ENCODE data around the gene SLC15A3. TPM values are rescaled to one million over a fixed set of nuclear protein-coding genes. Genes with fewer than 3 reads are reported as not detected.

The SLC15A3 gene
- total RNA-seq, 2 experiments from 2014 or later, result 3.9 to 4.7 TPM

GRCh38 chr11:60970369-60970774, 18.4 kb upstream of the SLC15A3 start:
- Mint-ChIP-seq H3K4me3 (peak overlapping the region; percentile 83), H3K27ac (peak overlapping the region; percentile 63), H3K36me3 (ENCODE audit: low read depth) (peaks cover 34% of the 10 kb centered on the region), H3K4me1 (ENCODE audit: low read depth) (peaks cover 16% of the 10 kb centered on the region), H3K9me3 (peaks cover 4% of the 10 kb centered on the region), H3K27me3 (no peaks in the 10 kb centered on the region)
- DNase-seq (peak; percentile 90), ATAC-seq (peak; percentile 74)
- TF ChIP-seq CTCF (IDR thresholded peaks at IDR 0.05), result peak; percentile 95
- intact Hi-C loops (cut with micrococcal nuclease), result loop anchor here (1.0 kb wide), 1 partner anchor 159 kb away; no protein-coding TSS in a partner anchor
- ChIA-PET CTCF (interaction anchor here (0.6 to 3.1 kb wide), 32 partner anchors 9 to 200 kb away, joined by 3 to 22 read pairs (median 3); partner anchors contain the start of gene SLC15A3), POLR2A (interaction anchor here (0.8 to 1.7 kb wide), 4 partner anchors 48 to 111 kb away, joined by 3 to 7 read pairs (median 3); no protein-coding TSS in a partner anchor)

GRCh38 chr11:60968223-60968622, 16.2 kb upstream of the SLC15A3 start:
- Mint-ChIP-seq H3K36me3 (ENCODE audit: low read depth) (peaks cover 14% of the 10 kb centered on the region), H3K4me3 (no peak overlapping the region), H3K27me3 (no peaks in the 10 kb centered on the region), H3K9me3 (peaks cover 4% of the 10 kb centered on the region), H3K27ac (no peak overlapping the region), H3K4me1 (ENCODE audit: low read depth) (peaks cover 16% of the 10 kb centered on the region)
- ATAC-seq, result no peak
- intact Hi-C loops (cut with micrococcal nuclease), result loop anchor here (5.0 kb wide), 1 partner anchor 219 kb away; no protein-coding TSS in a partner anchor
- POLR2A ChIA-PET, result interaction anchor here (0.9 to 2.2 kb wide), 3 partner anchors 19 to 162 kb away, joined by 3 to 6 read pairs (median 4); no protein-coding TSS in a partner anchor
- CTCF ChIA-PET, result interaction anchor here (0.7 to 2.3 kb wide), 10 partner anchors 14 to 219 kb away, joined by 3 to 9 read pairs (median 3); no protein-coding TSS in a partner anchor
- no peak for TF ChIP-seq CTCF (IDR thresholded peaks at IDR 0.05)
- DNase-seq, result no peak

GRCh38 chr11:60966890-60967289, 14.9 kb upstream of the SLC15A3 start:
- Mint-ChIP-seq H3K4me1 (ENCODE audit: low read depth) (peaks cover 16% of the 10 kb centered on the region), H3K36me3 (ENCODE audit: low read depth) (peaks cover 2% of the 10 kb centered on the region), H3K27ac (no peak overlapping the region), H3K4me3 (no peak overlapping the region), H3K27me3 (no peaks in the 10 kb centered on the region), H3K9me3 (peaks cover 4% of the 10 kb centered on the region)
- POLR2A ChIA-PET, result interaction anchor here (0.8 to 2.2 kb wide), 3 partner anchors 11 to 48 kb away, joined by 3 to 6 read pairs (median 3); no protein-coding TSS in a partner anchor
- intact Hi-C loops (cut with micrococcal nuclease), result loop anchor here (5.0 kb wide), 1 partner anchor 220 kb away; no protein-coding TSS in a partner anchor
- ATAC-seq, result no peak
- no peak for DNase-seq
- CTCF ChIA-PET, result interaction anchor here (0.9 to 1.6 kb wide), 2 partner anchors 136 to 220 kb away, joined by 3 to 4 read pairs; no protein-coding TSS in a partner anchor
- no peak for TF ChIP-seq CTCF (IDR thresholded peaks at IDR 0.05)

GRCh38 chr11:60964801-60965200, 12.8 kb upstream of the SLC15A3 start:
- no peaks in the 10 kb centered on the region for H3K27me3 Mint-ChIP-seq
- H3K36me3 Mint-ChIP-seq (ENCODE audit: low read depth), result no peaks in the 10 kb centered on the region
- no peak for TF ChIP-seq CTCF (IDR thresholded peaks at IDR 0.05)
- intact Hi-C loops (cut with micrococcal nuclease), result loop anchor here (5.0 kb wide), 1 partner anchor 222 kb away; no protein-coding TSS in a partner anchor
- peaks cover 4% of the 10 kb centered on the region for H3K9me3 Mint-ChIP-seq
- H3K4me1 Mint-ChIP-seq (ENCODE audit: low read depth), result no peaks in the 10 kb centered on the region
- DNase-seq (no peak), ATAC-seq (no peak)
- H3K4me3 Mint-ChIP-seq, result no peak overlapping the region
- ChIA-PET CTCF (interaction anchor here (1.3 kb wide), 2 partner anchors 27 to 222 kb away, joined by 3 to 5 read pairs; no protein-coding TSS in a partner anchor), POLR2A (no interaction called here)
- H3K27ac Mint-ChIP-seq, result no peak overlapping the region

GRCh38 chr11:60960405-60960804, 8.4 kb upstream of the SLC15A3 start:
- ATAC-seq, result no peak
- CTCF ChIA-PET, result interaction anchor here (3.8 kb wide), 1 partner anchor 10 kb away, joined by 19 read pairs; the partner anchor contains the start of gene CD6
- POLR2A ChIA-PET, result no interaction called here

More at GRCh38 chr11:60960405-60960804, 8.4 kb upstream of the SLC15A3 start:
- DNase-seq, result no peak
- intact Hi-C loops (cut with micrococcal nuclease), result no loop called here
- no peaks in the 10 kb centered on the region for H3K9me3 Mint-ChIP-seq
- peaks cover 4% of the 10 kb centered on the region for H3K4me1 Mint-ChIP-seq (ENCODE audit: low read depth)
- no peaks in the 10 kb centered on the region for H3K27me3 Mint-ChIP-seq
- H3K36me3 Mint-ChIP-seq (ENCODE audit: low read depth), result no peaks in the 10 kb centered on the region
- H3K27ac Mint-ChIP-seq, result no peak overlapping the region
- no peak for TF ChIP-seq CTCF (IDR thresholded peaks at IDR 0.05)
- H3K4me3 Mint-ChIP-seq, result no peak overlapping the region
